ENCODE measurements around the gene CCL11. TPM values are rescaled to one million over a fixed set of nuclear protein-coding genes. Genes with fewer than 3 reads are reported as not detected.

CCL11 gene
- polyA plus RNA-seq, 2 of the 4 experiments (the other 2 are of a cell fraction), result not detected

- TF ChIP-seq PHF8 (IDR thresholded peaks at IDR 0.05; ENCODE audit: borderline replicate concordance, low read depth) (no peak), HEYL (CRISPR knock-in tag; IDR thresholded peaks at IDR 0.05) (no peak), MAFK (IDR thresholded peaks at IDR 0.05; ENCODE audit: partially characterized antibody) (no peak), REST (IDR thresholded peaks at IDR 0.05) (no peak), CBX8 (IDR thresholded peaks at IDR 0.05) (no peak), BCL3 (IDR thresholded peaks at IDR 0.05) (no peak), POLR2A (IDR thresholded peaks at IDR 0.05; ENCODE audit: low read length) (no peak), FOSB (CRISPR knock-in tag; IDR thresholded peaks at IDR 0.05) (no peak), KDM5A (IDR thresholded peaks at IDR 0.05) (no peak)
Observed at GRCh38 chr17:34299027-34299426, 13.5 kb downstream of the CCL11 start (continued).

- POLR2A ChIA-PET, result no interaction called here
- H3K4me2 ChIP-seq, result no peak overlapping the region
- H3K4me1 ChIP-seq, result no peaks in the 10 kb centered on the region; the same call in 2 of the 3 replicates
- ATAC-seq, result no peak
- H3K9me3 ChIP-seq, result no peaks in the 10 kb centered on the region
- DNase-seq (ENCODE audit: low read depth in 1 of 2, low spot score in 1 of 2), result no peak
- no peak overlapping the region for H3K27ac ChIP-seq
- no peak for FAIRE-seq
- WGBS (ENCODE audit: missing lambda C conversion rate), result 45% methylated on average over 3 of the region's 3 CpGs
- CTCF ChIA-PET, result interaction anchor here (1.6 to 6.6 kb wide), 4 partner anchors 8 to 101 kb away, joined by 4 to 42 read pairs (median 8); no protein-coding TSS in a partner anchor
- H3K4me3 ChIP-seq, result no peak overlapping the region
- TF ChIP-seq CTCF (IDR thresholded peaks at IDR 0.05) (no peak), POLR2AphosphoS2 (conservative IDR thresholded peaks at IDR 0.05; ENCODE audit: low read length) (no peak), RNF2 (IDR thresholded peaks at IDR 0.05; ENCODE audit: borderline replicate concordance, low read depth) (no peak), JUN (IDR thresholded peaks at IDR 0.05) (no peak), KDM1A (IDR thresholded peaks at IDR 0.05; ENCODE audit: low read depth) (no peak), FOSL2 (IDR thresholded peaks at IDR 0.05) (no peak), FOSL2 (CRISPR knock-in tag; IDR thresholded peaks at IDR 0.05) (no peak)
Observed at GRCh38 chr17:34299956-34300577, 14.5 kb downstream of the CCL11 start.

GRCh38 chr17:34300652-34301370 is 15.3 kb downstream of the CCL11 start:
- no peak overlapping the region for H3K27ac ChIP-seq
- WGBS (ENCODE audit: missing lambda C conversion rate), result 76% methylated on average over 3 of the region's 3 CpGs
- POLR2A ChIA-PET, result no interaction called here

More at GRCh38 chr17:34300652-34301370, 15.3 kb downstream of the CCL11 start:
- ATAC-seq (no peak), DNase-seq (ENCODE audit: low read depth in 1 of 2, low spot score in 1 of 2) (no peak), FAIRE-seq (no peak)
- no peak overlapping the region for H3K4me3 ChIP-seq
- H3K4me2 ChIP-seq, result no peak overlapping the region
- CTCF ChIA-PET, result interaction anchor here (0.9 to 6.6 kb wide), 6 partner anchors 9 to 101 kb away, joined by 3 to 42 read pairs (median 4); no protein-coding TSS in a partner anchor
- TF ChIP-seq JUN (IDR thresholded peaks at IDR 0.05) (no peak), PBX3 (IDR thresholded peaks at IDR 0.05) (no peak), CEBPB (IDR thresholded peaks at IDR 0.05) (no peak), HOXB13 (CRISPR knock-in tag; IDR thresholded peaks at IDR 0.05; ENCODE audit: low read depth) (no peak)
- no peaks in the 10 kb centered on the region for H3K9me3 ChIP-seq
- no peaks in the 10 kb centered on the region; the same call in 2 of the 3 replicates for H3K4me1 ChIP-seq

Measured in A549 (cell line).